ENCODE data around the gene ACTA1. TPM values are rescaled to one million over a fixed set of nuclear protein-coding genes. Genes with fewer than 3 reads are reported as not detected.

The ACTA1 gene
- total RNA-seq, 1 experiment from 2014 or later: not detected

DNA sequence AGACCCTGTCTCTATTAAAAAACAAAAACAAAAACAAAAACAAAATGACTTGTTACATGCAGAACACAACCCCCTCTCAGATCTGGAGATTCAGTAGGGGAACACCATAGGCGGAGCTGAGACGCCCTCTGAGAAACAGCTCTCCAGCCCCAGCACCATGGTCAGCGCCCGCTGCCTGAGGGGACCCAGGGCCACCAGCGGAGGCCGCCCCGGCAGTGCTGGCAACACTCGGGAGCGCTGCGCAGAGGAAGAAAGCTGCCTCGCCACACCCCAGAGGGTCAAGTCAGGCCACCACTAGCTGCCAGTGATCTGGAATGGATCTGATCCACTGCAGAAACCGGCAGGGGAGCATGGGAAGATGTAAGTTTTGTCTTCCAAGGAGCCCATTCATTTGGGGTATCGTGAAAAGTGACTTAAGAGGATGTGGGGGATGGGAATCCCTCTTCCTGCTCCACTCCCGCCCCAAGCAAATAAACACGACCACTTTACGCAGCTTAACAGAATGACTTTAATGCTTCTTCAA, 3.1 kb downstream of the ACTA1 start (continued):
- TF ChIP-seq ZBTB33 (IDR thresholded peaks at IDR 0.05; ENCODE audit: extremely low read depth, insufficient replicate concordance, low read length) (no peak), CBX3 (IDR thresholded peaks at IDR 0.05; ENCODE audit: low read depth) (no peak)

GRCh38 chr1:229428256-229428655, 5.6 kb downstream of the ACTA1 start:
- Histone ChIP-seq H3K4me3 (replicated peaks in 1 of 2; ENCODE audit: low read depth in 1 of 2, low read length in 2 of 2) (no peak overlapping the region), H2AFZ (ENCODE audit: low read depth, low read length, poor library complexity, severe bottlenecking) (no peak overlapping the region), H3K79me2 (ENCODE audit: insufficient read depth, low read length) (no peaks in the 10 kb centered on the region), H3K27me3 (ENCODE audit: insufficient read depth, low read length) (0 out of 2 replicates have a peak, but pooled peaks cover 6% of the 10 kb centered on the region), H3K9me2 (ENCODE audit: insufficient read depth) (no peaks in the 10 kb centered on the region), H3K4me1 (ENCODE audit: control insufficient read depth in 1 of 2, insufficient read depth in 2 of 2, low read length in 2 of 2) (no peaks in the 10 kb centered on the region), H3K36me3 (ENCODE audit: control insufficient read depth in 1 of 2, insufficient read depth in 2 of 2, low read length in 2 of 2) (no peaks in the 10 kb centered on the region), H3K27ac (ENCODE audit: low read depth, low read length) (no peak overlapping the region), H3K4me2 (ENCODE audit: low read length) (no peak overlapping the region), H3K9me3 (ENCODE audit: control insufficient read depth in 1 of 2, insufficient read depth in 1 of 2, low read depth in 1 of 2, low read length in 2 of 2) (no peaks in the 10 kb centered on the region), H3K9ac (ENCODE audit: low read length) (no peak overlapping the region), H4K20me1 (ENCODE audit: insufficient read depth) (no peaks in the 10 kb centered on the region)
- RAD21 ChIA-PET (ENCODE audit: low non-redundant PET in 1 of 2, low total read pairs in 2 of 2, uncharacterized antibody in 2 of 2, unreplicated experiment in 2 of 2): no interaction called here
- intact Hi-C loops (cut with micrococcal nuclease): no loop called here
- BruUV-seq (replicated peaks): no TSS peak
- DNase-seq (ENCODE audit: low read depth, low spot score): no peak
- no peak for ATAC-seq
- POLR2A ChIA-PET: no interaction called here
- TF ChIP-seq SP1 (IDR thresholded peaks at IDR 0.05; ENCODE audit: low read depth) (no peak), EZH2 (IDR thresholded peaks at IDR 0.05) (no peak), EZH2phosphoT487 (IDR thresholded peaks at IDR 0.05; ENCODE audit: borderline replicate concordance) (no peak), EGR1 (IDR thresholded peaks at IDR 0.05; ENCODE audit: low read depth) (no peak), RAD21 (IDR thresholded peaks at IDR 0.05; ENCODE audit: low read depth) (no peak), ZFX (IDR thresholded peaks at IDR 0.05) (no peak), REST (IDR thresholded peaks at IDR 0.05; ENCODE audit: low read depth) (no peak), ZNF274 (IDR thresholded peaks at IDR 0.05; ENCODE audit: low read depth, low read length) (no peak), ZBTB33 (IDR thresholded peaks at IDR 0.05; ENCODE audit: extremely low read depth, insufficient replicate concordance, low read length) (no peak)
- TF ChIP-seq, protein P1, sequence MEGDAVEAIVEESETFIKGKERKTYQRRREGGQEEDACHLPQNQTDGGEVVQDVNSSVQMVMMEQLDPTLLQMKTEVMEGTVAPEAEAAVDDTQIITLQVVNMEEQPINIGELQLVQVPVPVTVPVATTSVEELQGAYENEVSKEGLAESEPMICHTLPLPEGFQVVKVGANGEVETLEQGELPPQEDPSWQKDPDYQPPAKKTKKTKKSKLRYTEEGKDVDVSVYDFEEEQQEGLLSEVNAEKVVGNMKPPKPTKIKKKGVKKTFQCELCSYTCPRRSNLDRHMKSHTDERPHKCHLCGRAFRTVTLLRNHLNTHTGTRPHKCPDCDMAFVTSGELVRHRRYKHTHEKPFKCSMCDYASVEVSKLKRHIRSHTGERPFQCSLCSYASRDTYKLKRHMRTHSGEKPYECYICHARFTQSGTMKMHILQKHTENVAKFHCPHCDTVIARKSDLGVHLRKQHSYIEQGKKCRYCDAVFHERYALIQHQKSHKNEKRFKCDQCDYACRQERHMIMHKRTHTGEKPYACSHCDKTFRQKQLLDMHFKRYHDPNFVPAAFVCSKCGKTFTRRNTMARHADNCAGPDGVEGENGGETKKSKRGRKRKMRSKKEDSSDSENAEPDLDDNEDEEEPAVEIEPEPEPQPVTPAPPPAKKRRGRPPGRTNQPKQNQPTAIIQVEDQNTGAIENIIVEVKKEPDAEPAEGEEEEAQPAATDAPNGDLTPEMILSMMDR (IDR thresholded peaks at IDR 0.05 in 2 of 3, conservative IDR thresholded peaks at IDR 0.05 in 1 of 3; ENCODE audit: borderline replicate concordance in 1 of 3, insufficient read depth in 1 of 3, low read depth in 2 of 3, low read length in 2 of 3): no peak
- CTCF ChIA-PET: no interaction called here

Data from HCT116 (cell line).